ENCODE data around the gene CRB1. TPM values are rescaled to one million over a fixed set of nuclear protein-coding genes. Genes with fewer than 3 reads are reported as not detected.

The CRB1 gene
- total RNA-seq, 1 experiment from 2014 or later: not detected

GRCh38 chr1:197341626-197342025 lies 73.6 kb downstream of the CRB1 start:
- H2BK20ac ChIP-seq (ENCODE audit: low read depth, low read length, poor library complexity, severe bottlenecking): no peak overlapping the region

More at GRCh38 chr1:197341626-197342025, 73.6 kb downstream of the CRB1 start:
- Mint-ChIP-seq H3K4me3 (no peak overlapping the region), H3K27me3 (ENCODE audit: low read depth) (no peaks in the 10 kb centered on the region), H3K9me3 (no peaks in the 10 kb centered on the region), H3K36me3 (ENCODE audit: insufficient read depth in 1 of 3, low read depth in 3 of 3) (no peaks in the 10 kb centered on the region), H3K4me1 (peaks cover 4% of the 10 kb centered on the region in 2 experiments; a peak in 2 of 4 replicates), H3K27ac (no peak overlapping the region)
- Histone ChIP-seq H2BK15ac (ENCODE audit: low read depth, low read length) (no peak overlapping the region), H3K27ac (ENCODE audit: insufficient read length, low read depth, low read length) (no peak overlapping the region), H4K91ac (ENCODE audit: insufficient read length, low read depth, low read length) (no peak overlapping the region), H3K79me2 (ENCODE audit: insufficient read depth, low read length) (no peaks in the 10 kb centered on the region), H3K4me2 (ENCODE audit: insufficient read depth, insufficient read length, low read length) (no peak overlapping the region), H3K56ac (ENCODE audit: insufficient read length, low read depth, low read length) (no peak overlapping the region), H3K23me2 (ENCODE audit: insufficient read length, low read depth, low read length, poor library complexity, severe bottlenecking) (no peaks in the 10 kb centered on the region), H2BK12ac (ENCODE audit: insufficient read length, low read depth, low read length) (no peak overlapping the region), H3K4ac (ENCODE audit: low read depth, low read length) (no peak overlapping the region), H3T11ph (ENCODE audit: low read length) (no peak overlapping the region), H4K5ac (ENCODE audit: insufficient read length, low read depth, low read length) (no peak overlapping the region), H3K23ac (ENCODE audit: insufficient read length, low read depth, low read length) (no peak overlapping the region), H2AK5ac (ENCODE audit: insufficient read length, low read length) (no peak overlapping the region), H3K79me1 (ENCODE audit: insufficient read depth, low read depth, low read length, poor library complexity, severe bottlenecking) (no peaks in the 10 kb centered on the region), H3K27me3 (ENCODE audit: insufficient read depth, low read length) (no peaks in the 10 kb centered on the region), H2BK5ac (ENCODE audit: insufficient read length, low read length) (no peak overlapping the region), H3K9me3 (ENCODE audit: control insufficient read depth, low read depth, low read length) (no peaks in the 10 kb centered on the region), H2AFZ (ENCODE audit: low read length) (no peak overlapping the region), H4K20me1 (ENCODE audit: control insufficient read depth, insufficient read depth, insufficient read length) (no peaks in the 10 kb centered on the region), H3K14ac (ENCODE audit: insufficient read depth, low read length) (no peak overlapping the region), H3K18ac (ENCODE audit: insufficient read length, low read depth, low read length) (no peak overlapping the region), H2BK120ac (ENCODE audit: low read depth, low read length, poor library complexity, severe bottlenecking) (no peak overlapping the region), H3K4me1 (ENCODE audit: insufficient read depth, low read length) (no peaks in the 10 kb centered on the region), H3K9ac (ENCODE audit: extremely low read depth, insufficient read length, low read length) (no peak overlapping the region), H4K8ac (replicated peaks; ENCODE audit: insufficient read length, low read depth, low read length) (no peak overlapping the region)
- WGBS (ENCODE audit: extremely low coverage, insufficient read length, low lambda C conversion rate): no CpG with 5 or more reads among the region's 1 CpG
- no peak for TF ChIP-seq CTCF (conservative IDR thresholded peaks at IDR 0.05)
- DNase-seq: no peak
